ENCODE results near the gene SKOR2.

Gene SKOR2

GRCh38 chr18:47260120-47260923 is 8.9 kb upstream of the SKOR2 start:
- no peak for DNase-seq (ENCODE audit: low read depth in 3 of 3)

- no peak for DNase-seq (ENCODE audit: low read depth in 3 of 3)
Observed at GRCh38 chr18:47254341-47254939, 3.0 kb upstream of the SKOR2 start.

DNA sequence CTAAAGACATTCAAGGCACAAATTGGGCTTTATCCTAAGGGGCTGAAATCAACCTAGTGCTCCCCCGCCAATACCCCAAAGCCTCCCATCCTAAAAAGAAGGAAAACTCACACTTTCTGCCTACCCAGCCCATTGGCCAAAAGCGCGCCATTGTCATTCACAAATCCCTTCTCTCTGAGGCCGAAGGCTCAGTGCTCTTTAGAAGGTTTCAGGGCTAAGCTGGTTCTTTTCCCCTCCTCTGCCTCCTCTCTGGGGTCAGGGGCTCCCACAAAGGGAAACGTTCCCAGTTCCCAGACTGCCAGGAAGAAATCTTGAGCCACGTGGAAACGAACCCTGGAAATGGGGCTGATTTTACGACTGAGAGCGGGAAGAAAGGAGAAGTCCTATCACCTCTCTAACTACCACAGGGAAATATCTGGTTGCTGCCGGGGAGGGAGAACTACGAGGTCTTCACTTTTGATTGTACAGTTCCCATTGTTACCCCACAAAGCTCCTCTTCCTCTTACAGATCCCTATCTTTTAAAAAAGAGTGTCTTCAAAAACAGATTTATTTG is 1.7 kb upstream of the SKOR2 start:
- DNase-seq (ENCODE audit: low read depth in 3 of 3) = no peak

- DNase-seq (ENCODE audit: low read depth in 3 of 3) = no peak
Observed at GRCh38 chr18:47250391-47251046, 941 bp downstream of the SKOR2 start.

GRCh38 chr18:47249314-47249981 is 2.0 kb downstream of the SKOR2 start:
- no peak for DNase-seq (ENCODE audit: low read depth in 3 of 3)

DNA sequence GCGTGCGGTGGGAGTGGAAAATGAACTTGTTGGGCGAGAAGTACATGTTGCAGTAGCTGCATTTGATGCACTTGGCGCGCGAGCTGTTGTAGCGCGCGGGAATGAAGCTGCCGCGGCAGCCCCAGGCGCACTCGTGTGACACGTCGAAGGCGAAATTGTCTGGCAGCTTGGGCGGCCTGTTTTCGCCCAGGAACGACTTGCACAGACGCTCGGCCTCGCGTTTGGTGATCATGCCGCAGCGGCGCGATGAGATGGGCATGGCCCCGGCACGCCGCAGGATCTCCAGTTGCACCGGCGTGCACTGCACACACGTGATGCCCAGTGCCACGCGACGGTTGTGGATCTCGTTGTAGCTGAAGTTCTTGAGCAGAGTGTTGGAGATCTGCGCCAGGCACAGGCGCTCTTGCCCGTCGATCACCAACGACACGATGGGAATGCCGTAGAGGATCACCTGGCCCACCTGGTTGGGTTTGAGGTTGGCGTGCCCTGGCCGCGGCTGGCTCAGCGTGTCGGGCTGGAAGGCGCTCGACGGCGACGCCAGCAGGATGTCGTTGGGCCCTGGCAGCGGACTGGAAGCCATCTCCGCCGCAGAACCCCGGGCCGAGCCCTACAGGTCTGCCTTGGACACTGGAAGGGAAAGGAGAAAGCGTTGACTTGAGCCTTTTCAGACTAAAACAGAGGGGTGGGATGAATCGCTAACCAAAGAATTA is 2.7 kb downstream of the SKOR2 start:
- no peak for DNase-seq (ENCODE audit: low read depth in 3 of 3)

DNA sequence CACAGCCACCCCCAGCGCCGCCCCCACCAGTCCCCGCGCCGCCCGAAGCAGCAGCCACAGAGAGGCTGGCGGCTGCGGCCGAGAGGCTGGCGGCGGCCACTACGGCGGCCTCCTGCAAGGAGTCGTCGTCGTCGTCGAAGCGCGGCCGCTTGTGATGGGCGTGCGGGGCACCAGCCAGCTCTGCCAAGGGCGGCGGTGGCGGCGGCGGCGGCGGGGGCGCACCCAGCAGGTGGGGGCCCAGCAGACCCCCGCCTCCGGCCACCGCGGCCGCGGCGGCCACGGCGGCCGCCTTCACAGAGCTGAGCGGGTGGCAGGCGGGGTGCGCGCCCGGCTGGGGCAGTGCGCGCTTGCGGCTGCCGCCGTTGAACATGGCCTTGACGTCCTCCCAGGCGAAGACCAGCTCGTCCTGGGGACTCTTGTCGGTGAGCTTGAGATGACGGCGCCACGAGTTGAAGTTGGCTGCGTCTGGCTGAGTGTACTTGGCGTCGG is 3.3 kb downstream of the SKOR2 start:
- no peak for DNase-seq (ENCODE audit: low read depth in 3 of 3)

DNA sequence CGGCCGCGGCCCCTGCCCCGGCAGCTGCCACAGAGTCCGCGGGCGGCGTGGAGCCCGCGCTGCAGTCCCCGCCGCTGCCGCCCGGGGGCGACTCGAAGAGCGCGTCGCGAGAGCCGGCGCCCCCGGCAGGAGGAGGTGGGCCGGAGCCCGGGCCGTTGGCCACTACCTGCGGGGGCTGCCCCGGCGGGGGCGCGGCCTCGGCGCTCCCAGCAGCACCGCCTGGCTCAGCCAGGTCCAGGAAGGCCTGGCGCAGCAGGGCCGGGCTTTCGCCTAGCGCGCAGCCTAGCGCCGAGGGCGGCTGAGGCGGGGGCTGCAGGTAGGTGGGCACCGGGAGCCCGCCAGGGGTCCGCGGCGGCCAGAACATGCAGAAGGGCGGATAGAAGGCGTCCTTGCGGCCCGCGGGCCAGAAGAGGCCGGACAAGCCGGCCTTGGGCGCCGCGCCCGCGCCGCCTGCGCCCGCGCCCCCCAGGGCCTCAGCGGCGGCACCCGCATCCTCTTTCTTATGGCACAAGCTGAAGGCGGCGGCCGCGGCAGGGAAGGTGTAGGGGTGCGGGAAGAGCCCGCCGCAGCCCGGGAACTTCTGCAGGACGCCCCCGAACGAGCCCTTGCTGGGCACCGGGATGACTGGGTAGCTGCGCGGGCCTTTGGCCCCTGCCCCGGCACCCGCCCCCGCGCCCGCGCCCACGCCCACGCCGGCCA is 3.9 kb downstream of the SKOR2 start:
- DNase-seq (ENCODE audit: low read depth in 3 of 3) = no peak

DNA sequence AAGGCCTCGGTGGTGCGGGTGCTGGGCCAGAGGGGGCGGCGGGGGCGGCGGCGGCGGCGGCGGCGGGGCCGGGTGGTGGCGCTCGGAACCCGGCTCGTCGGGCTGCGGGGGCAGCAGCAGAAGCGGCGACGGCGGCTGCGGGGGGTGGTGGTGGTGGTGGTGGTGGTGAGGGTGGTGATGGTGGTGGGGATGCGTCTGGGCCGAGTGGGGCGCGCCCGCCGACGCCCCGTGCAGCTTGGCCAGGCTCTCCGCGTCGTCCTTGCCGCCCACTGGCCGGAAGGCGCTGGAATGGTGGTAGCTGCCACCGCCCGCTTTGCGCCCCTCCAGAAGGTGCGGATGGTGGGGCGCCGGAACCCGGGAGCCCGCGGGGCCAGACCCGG is 4.4 kb downstream of the SKOR2 start:
- DNase-seq (ENCODE audit: low read depth in 3 of 3) = no peak

DNA sequence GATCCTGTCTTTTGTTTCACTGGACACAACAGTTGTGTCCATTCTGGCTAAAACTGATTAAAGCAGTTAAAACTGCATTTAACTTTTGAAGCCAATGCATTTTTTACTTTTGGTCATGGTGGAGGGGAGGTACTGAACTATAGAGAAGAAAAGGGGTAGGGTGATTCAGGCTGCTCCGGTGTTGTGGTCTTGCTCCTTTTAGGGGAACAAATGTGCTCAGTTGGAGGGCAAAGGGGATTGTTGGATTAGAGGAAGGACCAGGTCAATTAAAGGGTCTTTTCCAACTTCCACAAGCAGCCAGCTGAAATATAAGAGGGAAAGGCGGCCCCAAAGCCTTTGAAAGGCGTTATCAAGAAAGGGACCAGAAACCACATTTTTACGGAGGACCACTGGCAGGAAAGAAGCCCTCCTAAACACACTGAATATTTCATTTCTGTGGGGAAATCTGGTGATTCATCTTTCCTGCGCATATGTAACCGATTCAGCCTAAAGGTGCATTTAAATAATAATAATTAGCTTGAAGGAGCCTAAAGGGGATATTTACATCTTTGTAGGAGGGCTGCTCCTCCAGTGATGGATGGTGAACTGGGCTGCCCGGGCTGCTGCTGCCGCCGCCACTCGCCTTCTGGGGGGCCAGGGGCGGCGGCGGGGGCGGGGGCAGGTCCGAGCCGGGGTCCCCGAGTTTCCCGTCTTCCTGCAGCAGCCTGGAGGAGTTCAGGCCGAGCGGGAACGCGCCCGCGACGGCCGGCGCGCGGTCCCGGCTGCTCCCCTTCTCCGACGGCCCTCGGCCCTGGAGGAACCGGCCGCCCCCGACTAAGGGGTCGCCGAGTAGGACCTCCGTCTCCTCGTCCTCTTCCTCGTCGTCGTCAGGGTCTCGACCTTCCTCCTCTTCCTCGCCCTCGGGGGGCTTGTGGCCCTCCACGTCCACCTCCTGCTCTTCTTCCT is 5.2 kb downstream of the SKOR2 start:
- DNase-seq (ENCODE audit: low read depth in 3 of 3) = no peak

- no peak for DNase-seq (ENCODE audit: low read depth in 3 of 3)
Observed at GRCh38 chr18:47244086-47244485, 7.4 kb downstream of the SKOR2 start.

DNA sequence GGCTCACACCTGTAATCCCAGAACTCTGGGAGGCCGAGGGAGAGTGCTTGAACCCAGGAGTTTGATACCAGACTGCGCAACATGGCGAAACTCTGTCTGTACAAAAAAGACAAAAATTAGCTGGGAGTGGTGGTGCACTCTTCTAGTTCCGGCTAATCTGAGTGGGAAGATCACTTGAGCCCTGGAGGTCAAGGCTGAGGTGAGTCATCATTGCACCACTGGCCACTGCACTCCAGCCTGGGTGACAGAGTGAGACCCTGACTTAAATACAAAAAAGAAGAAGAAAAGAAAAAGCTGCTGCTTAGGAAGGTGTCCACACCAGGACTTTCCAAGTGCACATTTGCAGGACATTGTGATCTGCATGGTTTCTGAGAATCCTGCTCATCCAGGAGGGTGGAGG is 16.4 kb downstream of the SKOR2 start:
- DNase-seq (ENCODE audit: low read depth in 3 of 3) = no peak

DNA sequence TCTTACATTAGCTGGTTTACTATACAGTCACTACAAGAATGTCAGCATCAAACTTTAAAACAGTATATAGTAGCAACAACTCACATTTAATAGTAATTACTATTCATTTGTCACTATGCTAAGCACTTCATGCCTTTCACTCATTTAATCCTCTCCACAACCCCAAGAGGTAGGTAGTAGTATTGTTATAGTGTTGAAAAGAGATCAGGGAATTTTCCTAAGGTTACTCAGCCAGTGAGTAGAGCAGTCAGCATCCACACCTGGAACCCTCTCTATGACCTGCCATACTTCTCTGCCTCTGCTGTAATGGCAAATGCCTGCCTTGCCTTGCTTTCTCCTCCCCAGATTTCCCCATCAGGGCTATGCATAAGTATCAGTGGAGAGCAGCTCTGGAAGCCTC is 24.8 kb downstream of the SKOR2 start:
- DNase-seq (ENCODE audit: low read depth in 3 of 3) = no peak

- no peak for DNase-seq (ENCODE audit: low read depth in 3 of 3)
Observed at GRCh38 chr18:47215554-47216138, 35.8 kb downstream of the SKOR2 start.

DNA sequence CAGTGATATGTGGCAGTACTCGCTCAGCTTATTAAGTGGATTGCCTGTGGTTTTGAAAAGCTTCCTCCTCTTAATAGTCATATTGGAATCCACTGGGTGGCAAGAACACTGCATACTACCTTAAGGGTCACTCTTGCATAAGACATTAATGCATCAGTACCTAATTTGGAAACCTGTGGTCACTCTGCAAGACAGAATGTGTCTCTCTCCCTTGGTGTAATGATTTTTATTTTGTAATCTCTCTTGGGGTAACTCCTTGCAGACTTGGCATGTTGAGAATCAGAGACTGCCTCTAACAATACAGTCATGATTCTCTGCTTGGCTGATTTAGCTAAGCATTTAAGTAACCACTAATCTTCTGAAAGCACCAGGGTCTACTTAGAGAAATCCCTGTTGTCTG is 42.3 kb downstream of the SKOR2 start:
- DNase-seq (ENCODE audit: low read depth in 3 of 3) = no peak

DNA sequence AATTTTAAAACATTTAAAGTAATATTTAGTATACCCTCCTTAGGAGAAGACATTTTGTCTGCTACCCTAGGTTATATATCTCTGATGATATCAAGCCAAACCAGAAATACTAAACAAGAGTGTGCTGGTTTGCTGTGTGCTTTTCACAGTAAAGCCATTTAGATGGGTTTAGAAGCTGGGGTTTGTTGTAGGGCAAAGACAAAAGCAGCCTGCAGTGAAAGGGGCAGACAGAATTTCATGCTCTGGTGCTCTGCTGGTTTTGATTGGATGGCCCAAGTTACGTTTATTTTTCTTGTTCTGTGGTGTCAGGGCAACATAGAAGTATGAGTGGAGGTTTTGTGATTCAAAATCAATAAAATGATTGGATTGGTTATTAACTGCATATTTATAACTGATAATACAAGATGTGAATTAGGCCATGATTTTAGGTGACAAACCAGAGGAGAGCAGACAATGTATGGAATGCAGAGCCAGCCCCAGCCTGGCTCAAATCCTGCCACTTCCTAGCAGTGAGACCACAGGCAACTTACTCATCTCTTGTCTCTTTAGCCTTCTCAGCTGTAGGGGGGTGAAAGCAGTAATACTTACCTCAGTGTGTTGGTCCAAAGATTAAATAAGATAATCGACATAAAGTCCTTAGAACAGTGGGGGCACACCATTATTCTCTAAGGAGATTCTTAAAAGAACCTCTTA is 44.4 kb downstream of the SKOR2 start:
- DNase-seq (ENCODE audit: low read depth in 3 of 3) = no peak

GRCh38 chr18:47204908-47205522 is 46.4 kb downstream of the SKOR2 start:
- DNase-seq (ENCODE audit: low read depth in 3 of 3) = no peak

All from stimulated activated CD4-positive, alpha-beta T cell treated with anti-CD3 and anti-CD28 coated beads, TNF-alpha, amount 100 ng/mL, for 4 hours (primary cell).